HCEC 1CT (cell line): ENCODE results near the gene CRIP2.

Experiments used
- DNase-seq: peaks from one replicate; pipeline ENCODE4 v3.0.0-alpha.2; 2017

The CRIP2 gene

GRCh38 chr14:105477660-105478397 is 3.2 kb downstream of the CRIP2 start:
- no peak for DNase-seq

- DNase-seq: no peak
These were observed 4.0 kb downstream of the CRIP2 start for GRCh38 chr14:105478398-105479251.

DNA sequence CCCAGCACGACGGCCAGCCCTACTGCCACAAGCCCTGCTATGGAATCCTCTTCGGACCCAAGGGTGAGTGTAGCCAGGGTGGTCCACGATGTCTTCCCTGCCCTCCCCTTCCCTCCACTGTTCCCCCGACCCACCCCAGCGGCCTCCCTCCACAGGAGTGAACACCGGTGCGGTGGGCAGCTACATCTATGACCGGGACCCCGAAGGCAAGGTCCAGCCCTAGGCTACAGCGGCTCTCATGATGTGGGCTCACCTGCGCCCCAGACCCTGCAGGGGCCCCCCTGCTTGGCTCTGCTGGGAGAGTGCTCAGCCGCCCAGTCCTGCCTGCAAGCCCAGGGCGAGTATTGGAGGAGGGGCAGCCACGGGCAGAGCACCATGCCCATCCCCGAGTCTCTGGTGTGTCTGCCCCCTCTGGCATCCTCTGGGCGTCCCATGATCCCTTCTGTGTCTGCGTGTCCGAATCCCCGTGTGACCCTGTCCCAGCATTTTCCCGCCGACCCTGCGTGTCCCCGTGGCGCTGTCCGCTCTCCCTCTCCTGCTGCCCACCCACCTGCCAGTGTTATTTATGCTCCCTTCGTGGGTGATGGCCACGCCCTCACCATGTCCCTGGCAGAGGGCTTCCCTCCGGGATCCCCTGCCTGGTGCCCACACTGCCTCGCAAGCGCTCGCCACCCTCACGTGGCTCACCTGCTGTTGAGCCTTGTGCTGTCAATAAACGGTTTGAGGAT is 5.0 kb downstream of the CRIP2 start:
- DNase-seq: no peak

GRCh38 chr14:105480199-105480746 is 5.7 kb downstream of the CRIP2 start:
- DNase-seq: no peak

GRCh38 chr14:105480807-105481801 is 6.5 kb downstream of the CRIP2 start:
- peak; percentile 75 for DNase-seq

- peak; percentile 94 for DNase-seq
These were observed 7.4 kb downstream of the CRIP2 start for GRCh38 chr14:105481886-105482457.

GRCh38 chr14:105482486-105483110 is 8.0 kb downstream of the CRIP2 start:
- no peak for DNase-seq

GRCh38 chr14:105483300-105484068 is 8.9 kb downstream of the CRIP2 start:
- no peak for DNase-seq

DNA sequence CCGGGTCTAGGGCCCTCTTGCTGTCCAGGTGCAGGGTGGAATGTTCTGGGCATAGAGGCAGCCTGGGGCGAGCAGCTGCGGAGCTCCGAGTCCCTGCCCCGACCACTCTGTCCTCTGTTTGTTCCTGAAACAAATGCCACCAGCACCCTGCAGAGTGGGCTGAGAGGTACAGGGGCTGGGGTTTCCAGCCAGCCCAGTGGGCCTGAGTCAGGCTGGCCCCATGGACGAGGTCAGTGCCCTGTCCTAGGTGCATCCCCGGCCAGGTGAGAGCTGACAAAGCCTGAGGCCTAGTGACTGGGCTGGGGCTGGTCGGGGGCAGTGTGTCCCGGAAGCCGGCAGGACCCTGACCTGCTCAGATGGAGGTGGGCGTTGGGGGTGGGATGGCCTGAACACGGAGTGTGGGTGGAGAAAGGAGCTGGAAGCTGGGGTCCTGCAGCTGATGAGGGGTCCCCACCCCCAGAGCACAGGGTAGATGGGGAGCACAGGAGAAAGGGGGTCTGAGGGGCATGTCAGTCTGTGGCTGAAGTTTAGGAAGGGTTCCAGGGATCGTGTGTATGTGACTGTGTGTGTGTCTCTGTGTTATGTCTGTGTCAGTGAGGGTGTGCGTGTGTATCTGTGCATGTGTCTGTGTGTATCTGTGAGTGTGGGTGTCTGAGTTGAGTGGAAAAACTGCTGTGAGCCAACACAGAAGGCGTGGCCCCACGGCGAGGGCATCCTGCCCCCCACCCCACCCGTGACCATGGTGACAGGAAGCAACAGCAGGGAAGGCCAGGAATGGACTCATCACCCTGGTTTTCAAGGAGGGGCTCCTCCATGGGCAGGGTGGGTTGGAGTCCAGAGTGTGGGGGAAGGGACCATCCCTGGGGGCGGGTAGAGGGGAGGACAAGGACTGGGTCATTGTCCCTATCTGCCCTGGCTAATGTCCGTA is 9.7 kb downstream of the CRIP2 start:
- DNase-seq: no peak

DNA sequence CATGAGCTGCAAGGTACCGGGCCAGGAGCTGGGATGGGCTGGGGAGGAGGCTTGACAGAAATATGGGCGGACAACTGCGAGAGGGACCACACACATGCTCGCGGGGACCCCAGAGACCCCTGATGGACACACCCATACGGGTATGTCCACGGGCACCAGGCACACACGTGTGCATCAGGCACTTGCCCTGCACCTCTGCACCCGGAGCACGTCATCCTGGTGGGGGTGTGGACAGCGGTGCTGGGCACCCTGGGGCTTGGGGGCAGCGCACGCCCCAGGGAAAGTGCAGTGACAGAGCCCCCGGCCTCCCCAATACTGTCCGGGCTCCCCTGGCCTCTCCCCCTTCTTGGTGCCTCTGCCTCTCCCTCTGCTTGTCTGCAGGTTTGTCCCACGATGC is 10.4 kb downstream of the CRIP2 start:
- no peak for DNase-seq

DNA sequence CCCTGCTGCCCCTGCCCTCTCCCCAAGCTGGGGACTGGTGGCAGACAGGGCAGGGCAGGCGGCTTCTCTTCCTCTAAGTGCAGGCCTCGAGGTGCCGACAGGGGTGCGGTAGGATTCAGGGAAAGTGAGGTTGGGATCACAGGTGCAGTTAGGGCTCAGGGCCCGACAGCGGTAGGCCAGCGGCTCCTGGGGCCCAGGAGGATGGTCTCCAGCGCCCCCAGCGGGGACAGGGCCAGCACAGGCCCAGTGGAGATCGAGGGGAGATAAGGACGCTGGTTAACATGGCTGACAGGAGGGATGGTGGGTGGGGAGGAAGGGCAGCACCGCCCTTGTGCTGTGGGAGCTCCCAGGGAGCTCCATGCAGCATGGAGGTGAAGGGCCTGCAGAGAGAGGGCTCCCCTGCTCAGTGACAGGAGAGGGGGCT is 11.1 kb downstream of the CRIP2 start:
- no peak for DNase-seq

DNA sequence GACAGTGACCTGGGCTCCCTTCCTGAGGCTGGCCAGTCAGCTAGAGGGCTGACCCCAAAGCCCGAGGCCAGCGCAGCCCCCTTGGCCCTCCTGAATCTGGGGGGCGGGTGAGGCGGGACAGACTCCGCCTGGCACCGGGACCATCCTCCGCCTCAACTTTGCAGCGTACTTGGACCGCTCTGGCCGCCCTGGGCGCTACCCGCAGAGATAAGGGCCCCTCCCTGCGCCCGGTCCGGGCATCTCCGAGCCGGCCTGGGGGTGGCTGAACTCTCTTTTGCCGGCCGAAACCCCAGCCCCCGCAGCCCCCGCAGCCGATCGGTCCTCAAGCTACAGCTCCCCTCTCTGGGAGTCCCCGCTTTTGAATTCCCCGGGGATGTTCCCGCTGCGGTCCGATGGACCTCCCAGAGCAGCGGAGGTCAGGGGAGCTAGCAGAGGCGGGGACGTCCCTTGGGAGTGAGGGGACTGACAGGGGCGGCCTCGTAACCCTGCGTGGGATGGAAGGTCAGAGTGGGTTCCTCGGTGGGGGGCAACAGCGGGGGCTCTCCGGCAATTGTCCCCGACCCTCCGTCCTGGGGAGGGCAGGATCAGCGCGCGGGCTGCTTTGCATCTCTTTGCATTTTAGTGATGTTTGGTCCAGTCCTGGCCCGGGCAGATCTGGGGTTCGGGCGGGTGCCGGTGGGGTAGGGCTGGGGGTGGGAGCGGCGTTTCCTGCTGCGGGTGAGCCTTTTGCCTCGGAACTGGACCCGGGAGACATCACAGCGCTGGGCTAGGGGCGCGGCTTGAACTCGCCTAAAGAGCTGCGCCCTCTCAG is 11.7 kb downstream of the CRIP2 start, which contains the start of gene CRIP1:
CRIP1 (plus strand) TSS at position 724 of the 811 bp plus-strand sequence. CDS start 374 bp downstream, outside the sequence.
- no peak for DNase-seq

- no peak for DNase-seq
These were observed 12.4 kb downstream of the CRIP2 start for GRCh38 chr14:105486974-105487448.

DNA sequence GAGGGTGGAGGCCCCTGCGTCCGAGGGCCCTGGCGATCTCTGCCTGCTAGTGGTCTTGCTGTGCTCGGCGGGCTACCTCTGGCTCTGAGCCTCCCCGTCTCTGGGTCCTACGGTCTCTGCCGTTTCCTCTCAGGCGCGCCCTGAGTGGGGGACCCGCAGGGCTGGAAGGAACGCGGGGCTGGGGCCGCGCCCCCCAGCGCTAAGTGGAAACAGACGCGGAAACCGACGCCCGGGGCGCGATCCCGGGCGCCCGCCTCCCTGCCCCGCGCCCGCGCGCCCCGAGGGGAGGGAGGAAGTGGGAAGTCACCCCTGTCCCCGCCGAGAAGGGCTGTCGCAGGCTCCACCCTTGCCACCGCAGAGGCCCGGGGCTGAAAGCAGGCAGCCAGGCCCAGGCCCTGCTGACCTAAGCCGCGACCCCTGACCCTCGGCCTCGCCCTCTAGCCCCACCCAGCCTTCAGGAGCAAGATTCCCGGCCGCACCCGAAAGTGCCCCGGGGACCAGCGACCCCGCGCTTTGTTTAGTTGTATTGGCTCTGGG is 12.9 kb downstream of the CRIP2 start:
- no peak for DNase-seq

DNA sequence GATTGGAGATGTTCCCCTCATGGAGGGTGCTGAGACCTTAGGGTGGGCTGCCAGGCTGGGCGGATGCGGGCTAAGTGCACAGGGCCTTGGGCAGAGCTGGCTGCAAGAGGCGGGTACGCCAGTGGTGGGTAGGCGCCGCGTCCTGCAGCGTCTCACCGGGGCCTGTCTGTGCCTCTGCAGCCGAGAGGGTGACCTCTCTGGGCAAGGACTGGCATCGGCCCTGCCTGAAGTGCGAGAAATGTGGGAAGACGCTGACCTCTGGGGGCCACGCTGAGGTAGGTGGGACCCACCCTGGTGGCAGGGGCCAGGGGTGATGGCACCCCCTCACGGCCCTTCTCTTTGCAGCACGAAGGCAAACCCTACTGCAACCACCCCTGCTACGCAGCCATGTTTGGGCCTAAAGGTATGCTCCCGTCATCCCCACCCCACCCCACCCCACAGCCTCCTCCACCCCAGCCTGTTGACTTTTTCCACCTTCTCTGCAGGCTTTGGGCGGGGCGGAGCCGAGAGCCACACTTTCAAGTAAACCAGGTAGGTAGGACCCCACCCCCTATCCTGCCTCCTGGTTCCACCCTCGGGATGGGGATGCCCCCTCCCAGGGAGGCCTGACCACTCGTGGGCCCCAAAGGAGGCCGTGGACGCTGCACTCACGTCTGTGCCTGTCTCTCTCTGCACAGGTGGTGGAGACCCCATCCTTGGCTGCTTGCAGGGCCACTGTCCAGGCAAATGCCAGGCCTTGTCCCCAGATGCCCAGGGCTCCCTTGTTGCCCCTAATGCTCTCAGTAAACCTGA is 13.6 kb downstream of the CRIP2 start:
- no peak for DNase-seq

DNA sequence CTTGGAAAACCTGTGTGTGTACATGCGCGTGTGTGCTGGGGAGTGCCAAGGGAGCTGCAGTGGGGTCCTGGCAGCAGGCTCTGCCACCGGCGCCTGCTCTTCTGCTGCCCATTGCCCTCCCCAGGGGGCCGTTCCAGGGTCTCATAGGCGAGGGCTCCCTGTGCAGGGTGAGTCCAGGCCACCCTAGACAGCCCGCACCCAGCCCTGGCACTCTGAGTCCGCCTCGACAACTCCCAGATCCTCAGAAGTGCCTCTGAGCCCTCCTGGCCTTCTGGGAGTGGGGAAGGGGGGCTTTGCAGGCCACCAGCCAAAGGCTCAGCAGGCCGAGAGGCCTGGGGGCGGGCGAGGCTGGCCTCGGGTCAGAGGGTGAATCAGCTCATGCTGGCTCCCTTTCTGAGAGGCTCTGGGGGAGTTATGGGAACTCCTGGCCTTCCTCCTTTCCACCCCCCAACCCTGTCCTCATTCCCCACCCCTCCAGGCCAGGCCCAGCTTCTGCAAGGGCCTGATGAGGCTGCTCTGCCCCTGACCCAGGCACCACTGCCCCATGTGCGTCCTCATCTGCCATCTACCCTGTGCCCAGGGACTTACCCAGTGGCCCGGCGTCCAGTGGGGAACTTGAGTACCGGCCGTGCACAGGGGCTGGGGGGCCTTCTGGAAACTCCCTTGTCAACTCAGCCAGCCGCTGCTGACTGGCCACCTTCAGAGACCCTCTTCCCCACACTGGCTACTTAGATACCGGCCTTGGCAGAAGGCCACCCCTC is 14.3 kb downstream of the CRIP2 start:
- no peak for DNase-seq
